Kidney (tissue), 14 donors: ENCODE measurements around the gene F2RL3. TPM values are rescaled to one million over a fixed set of nuclear protein-coding genes. Genes with fewer than 3 reads are reported as not detected.
A peak's percentile ranks its signal among the peaks of the same experiment; 100 is the strongest.

Source experiments
- DNase-seq, 5 donors: peaks; one replicate each; pipeline ENCODE4 v3.0.0-alpha.2; 2013 to 2020
- FAIRE-seq: peaks from 2 replicates; lab custom pipeline; 2012; peaks lifted over from hg19 to GRCh38; lab: Jason Lieb, UNC
- H3K27ac ChIP-seq, 2 donors: one replicate each; pipeline ENCODE4 v1.7.0; 2013; ENCODE audit warnings: low read depth in 2 of 2, low read length in 2 of 2, inconsistent platforms in 1 of 2
- H3K27me3 ChIP-seq: one replicate; pipeline ENCODE4 v1.7.1; 2013; ENCODE audit warnings: low read length, inconsistent platforms; ENCODE audit not compliant: control insufficient read depth, insufficient read depth
- H3K36me3 ChIP-seq, 3 donors: one replicate each; pipeline versions ENCODE4 v1.7.0 to v1.7.1; 2013; ENCODE audit warnings: low read length in 3 of 3, control low read depth in 1 of 3, inconsistent platforms in 1 of 3; ENCODE audit not compliant: insufficient read depth in 3 of 3, control insufficient read depth in 2 of 3
- H3K4me1 ChIP-seq, 3 donors: one replicate each; pipeline versions ENCODE4 v1.7.0 to v1.7.1; 2013; ENCODE audit warnings: low read length in 3 of 3, inconsistent platforms in 1 of 3, low read depth in 1 of 3; ENCODE audit not compliant: control insufficient read depth in 2 of 3, insufficient read depth in 2 of 3
- H3K4me3 ChIP-seq, 3 donors: one replicate each; pipeline versions ENCODE4 v1.7.0 to v1.8.1; 2013; ENCODE audit warnings: low read length in 3 of 3, control low read depth in 1 of 3, inconsistent platforms in 1 of 3
- H3K9ac ChIP-seq, 3 donors: one replicate each; pipeline versions ENCODE4 v1.7.0 to v1.7.1; 2013; ENCODE audit warnings: low read length in 3 of 3, control low read depth in 1 of 3, inconsistent platforms in 1 of 3
- H3K9me3 ChIP-seq, 3 donors: one replicate each; pipeline versions ENCODE4 v1.7.0 to v1.7.1; 2013; ENCODE audit warnings: low read length in 3 of 3, control low read depth in 1 of 3, inconsistent platforms in 1 of 3; ENCODE audit not compliant: control insufficient read depth in 2 of 3, insufficient read depth in 1 of 3
- CTCF ChIP-seq: IDR thresholded peaks from 3 replicates; pipeline ENCODE4 v1.5.1; 2012; ENCODE audit warnings: mild to moderate bottlenecking, moderate library complexity, borderline replicate concordance; ENCODE audit not compliant: insufficient read depth; ENCODE audit errors: extremely low read depth
- intact Hi-C: fragments of 100-400 bp; cut with DNase I; formaldehyde crosslinking; loops from one replicate; pipeline ENCODE4 v1.11.1; 2022
- polyA plus RNA-seq: library from polyadenylated mRNA; stranded (reverse); fragments of 350-450 nt; fragmentation: Illumina TruSeq; extraction: RNeasy Lipid Tissue Mini Kit (QIAGEN cat#74804); gene quantifications from one replicate; pipeline ENCODE4 v1.2.3, GENCODE V29; 2014; ENCODE audit warnings: low read depth, low replicate concordance; ENCODE audit not compliant: insufficient read depth
- total RNA-seq: library from RNA; stranded (reverse); fragmentation: NEBNext Ultra II Directional; extraction: Animal tissue kit (Norgen Biotek cat#: 25700); gene quantifications from one replicate; pipeline ENCODE4 v1.2.1, GENCODE V29; 2021
- donor health status: control.
- donor health status: control.
- donor health status: control.
- donor health status: control.
- donor health status: control.
- donor health status: DM: yes; HTN: yes; CAD: no.
- donor health status: Normal renal cell carcinoma (clear cell type).

Gene F2RL3
- total and polyA plus RNA-seq, 2 donors from 2014 or later = 1.4 to 3.2 TPM

DNA sequence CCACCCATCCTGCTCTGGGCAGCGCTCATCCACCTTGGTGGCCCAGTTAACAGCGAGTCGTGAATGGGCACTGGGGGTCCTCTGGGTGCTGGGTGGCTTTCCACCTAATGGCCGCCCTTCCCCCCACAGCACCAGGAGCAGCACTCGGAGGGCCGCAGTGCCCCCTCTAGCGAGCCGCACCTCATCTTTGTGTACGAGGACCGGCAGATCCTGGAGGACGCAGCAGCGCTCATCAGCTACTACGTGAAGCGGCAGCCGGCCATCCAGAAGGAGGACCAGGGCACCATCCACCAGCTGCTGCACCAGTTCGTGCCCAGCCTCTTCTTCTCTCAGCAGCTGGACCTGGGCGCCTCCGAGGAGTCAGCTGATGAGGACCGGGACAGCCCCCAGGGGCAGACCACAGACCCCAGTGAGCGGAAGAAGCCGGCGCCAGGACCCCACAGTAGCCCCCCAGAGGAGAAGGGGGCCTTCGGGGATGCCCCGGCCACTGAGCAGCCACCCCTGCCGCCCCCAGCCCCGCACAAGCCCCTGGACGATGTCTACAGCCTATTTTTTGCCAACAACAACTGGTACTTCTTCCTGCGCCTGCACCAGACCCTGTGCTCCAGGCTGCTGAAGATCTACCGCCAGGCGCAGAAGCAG, 19.3 kb upstream of the F2RL3 start:
- FAIRE-seq = no peak
- TF ChIP-seq CTCF = no peak
- Histone ChIP-seq H3K9me3 (no peaks in the 10 kb centered on the region), H3K4me3 (no peak overlapping the region), H3K27ac (no peak overlapping the region), H3K36me3 (peaks cover 0 to 40% (median 19%) of the 10 kb centered on the region in 3 donors), H3K4me1 (peaks cover 0 to 3% (median 0%) of the 10 kb centered on the region in 3 donors), H3K9ac (no peak overlapping the region), H3K27me3 (no peaks in the 10 kb centered on the region)
- intact Hi-C loops = no loop called here
- DNase-seq = no peak

DNA sequence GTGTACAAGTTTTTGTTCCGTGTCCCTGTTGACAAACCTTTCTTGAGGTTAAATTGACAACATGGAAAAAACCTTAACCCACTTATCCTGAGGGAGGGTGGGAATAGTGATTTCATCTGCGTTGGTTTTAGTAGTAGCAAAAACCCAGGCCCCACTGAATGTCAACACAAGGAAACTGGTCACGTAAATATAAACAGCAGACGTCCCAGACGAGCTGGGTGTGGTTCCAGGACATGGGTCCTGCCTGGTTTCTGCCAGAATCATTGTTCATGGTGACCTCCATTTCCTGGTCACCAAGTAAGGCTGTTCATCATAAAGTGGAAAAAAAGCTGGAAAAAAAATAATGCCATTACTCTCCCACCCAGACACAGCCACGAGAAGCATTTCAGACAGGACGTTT, 16.9 kb upstream of the F2RL3 start:
- no peak for TF ChIP-seq CTCF
- Histone ChIP-seq H3K4me3 (no peak overlapping the region), H3K9me3 (no peaks in the 10 kb centered on the region), H3K4me1 (peaks cover 0 to 3% (median 0%) of the 10 kb centered on the region in 3 donors), H3K36me3 (peaks cover 0 to 35% (median 16%) of the 10 kb centered on the region in 3 donors), H3K9ac (no peak overlapping the region), H3K27me3 (no peaks in the 10 kb centered on the region), H3K27ac (peak overlapping the region; percentile 33 to 54)
- DNase-seq (peak in 2 of 5 donors; percentile 46 to 61), FAIRE-seq (peak; percentile 25)
- intact Hi-C loops = no loop called here

GRCh38 chr19:16872728-16873127, 16.1 kb upstream of the F2RL3 start:
- no peaks in the 10 kb centered on the region for H3K27me3 ChIP-seq
- H3K9me3 ChIP-seq = no peaks in the 10 kb centered on the region
- peaks cover 0 to 34% (median 16%) of the 10 kb centered on the region in 3 donors for H3K36me3 ChIP-seq
- no peak for TF ChIP-seq CTCF
- peak overlapping the region; percentile 58 to 73 for H3K27ac ChIP-seq
- intact Hi-C loops = no loop called here
- H3K4me3 ChIP-seq = no peak overlapping the region
- peaks cover 0 to 3% (median 0%) of the 10 kb centered on the region in 3 donors for H3K4me1 ChIP-seq
- H3K9ac ChIP-seq = no peak overlapping the region
- DNase-seq (peak in 1 of 5 donors; percentile 68), FAIRE-seq (no peak)
